OCI-LY1 (cell line): ENCODE data around the gene CCDC85A.

ENCODE experiments used
- CTCF ChIP-seq: fragments of 200-600 bp; sonication (generic), shearing (Covaris generic); IDR thresholded peaks from 2 replicates; pipeline ENCODE4 v1.5.1; 2017; ENCODE audit warnings: mild to moderate bottlenecking, antibody characterized with exemption, low read length, moderate library complexity, mixed read lengths
- EZH2 ChIP-seq: fragments of 200-600 bp; sonication (generic), shearing (Covaris generic); IDR thresholded peaks from 2 replicates; pipeline ENCODE4 v1.8.0; 2017; ENCODE audit warnings: borderline replicate concordance, mixed run types, mild to moderate bottlenecking, antibody characterized with exemption, low read length, moderate library complexity, mixed read lengths

- no peak for TF ChIP-seq CTCF
- TF ChIP-seq EZH2: no peak
Measured at GRCh38 chr2:56195563-56195962, 11.8 kb downstream of the CCDC85A start.
